Epithelial cell of proximal tubule (primary cell): Measurements from ENCODE around the gene LDAH. TPM values are rescaled to one million over a fixed set of nuclear protein-coding genes. Genes with fewer than 3 reads are reported as not detected.
"Not testable (repeated sequence)": the region's sequence is repeated elsewhere in the genome, so short reads cannot be mapped to it uniquely, and the experiment has no call there.

Experiments
- DNase-seq: peaks from one replicate; pipeline ENCODE4 v3.0.0-alpha.2; 2011; ENCODE audit warnings: low read depth
- H3K4me3 ChIP-seq: 2 replicates; pipeline ENCODE4 v1.5.1; 2011; ENCODE audit warnings: low read depth, mild to moderate bottlenecking, low read length
- CTCF ChIP-seq: conservative IDR thresholded peaks from 2 replicates; pipeline ENCODE4 v1.5.1; 2012; ENCODE audit warnings: low read depth, mild to moderate bottlenecking, low read length
- total RNA-seq: library from RNA; depleted of rRNA; stranded (reverse); fragments of >200 nt; gene quantifications from 2 replicates; pipeline ENCODE4 v1.2.3, GENCODE V29; 2015

Gene LDAH
- total RNA-seq, 1 donor from 2014 or later, result 16.5 TPM

DNA sequence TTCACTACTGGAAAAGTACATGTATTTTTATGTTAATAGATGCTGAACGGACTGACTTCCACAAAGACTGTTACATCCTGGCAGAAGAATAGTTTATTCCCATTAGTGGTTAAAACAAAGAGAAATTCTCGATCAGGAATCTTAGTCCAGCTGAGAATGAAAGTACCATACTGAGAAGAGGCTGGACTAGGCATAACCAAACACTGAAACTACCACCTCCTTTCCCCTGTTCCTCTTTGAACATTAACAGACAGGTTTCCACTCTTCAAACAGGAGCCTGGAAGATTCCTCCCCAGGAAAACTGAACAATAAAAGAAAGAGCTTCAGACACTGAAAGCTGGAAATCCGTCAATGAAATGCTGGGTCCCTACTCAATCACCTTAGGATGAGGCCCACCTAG lies 25.8 kb downstream of the LDAH start:
- H3K4me3 ChIP-seq, result no peak overlapping the region
- DNase-seq, result no peak
- TF ChIP-seq CTCF, result no peak

DNA sequence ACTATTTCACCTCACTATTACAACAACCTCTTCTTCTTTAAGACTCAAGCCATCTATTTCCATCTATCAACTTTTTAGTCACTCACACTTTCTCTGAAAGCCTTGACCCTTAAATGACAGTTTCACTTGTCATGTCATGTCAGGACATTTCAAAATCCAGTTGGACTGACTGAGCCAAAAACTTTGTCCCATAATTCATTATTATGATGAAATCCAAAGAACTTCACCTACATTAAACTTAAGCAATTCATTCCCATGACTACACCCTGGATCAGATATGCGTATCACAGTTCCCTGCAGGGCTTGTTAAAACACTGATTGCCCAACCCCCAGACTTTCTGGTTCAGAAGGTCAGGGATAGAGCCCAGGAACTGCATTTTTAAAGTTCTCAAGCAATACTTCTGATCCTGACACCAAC lies 26.5 kb downstream of the LDAH start:
- no peak for TF ChIP-seq CTCF
- H3K4me3 ChIP-seq, result no peak overlapping the region
- peak; percentile 10 for DNase-seq

DNA sequence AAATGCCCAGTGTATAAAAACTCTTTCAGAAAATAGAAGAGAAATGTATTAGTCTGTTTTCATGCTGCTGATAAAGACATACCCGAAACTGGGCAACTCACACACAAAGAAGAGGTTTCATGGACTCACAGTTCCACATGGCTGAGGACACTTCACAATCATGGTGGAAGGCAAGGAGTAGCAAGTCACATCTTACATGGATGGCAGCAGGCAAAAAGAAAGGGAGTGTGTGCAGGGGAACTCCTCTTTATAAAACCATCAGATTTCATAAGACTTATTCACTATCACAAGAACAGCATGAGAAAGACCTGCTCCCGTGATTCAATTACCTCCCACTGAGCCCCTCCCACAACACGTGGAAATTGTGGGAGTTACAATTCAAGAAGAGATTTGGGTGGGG lies 29.0 kb downstream of the LDAH start:
- not testable (repeated sequence) for H3K4me3 ChIP-seq, DNase-seq

DNA sequence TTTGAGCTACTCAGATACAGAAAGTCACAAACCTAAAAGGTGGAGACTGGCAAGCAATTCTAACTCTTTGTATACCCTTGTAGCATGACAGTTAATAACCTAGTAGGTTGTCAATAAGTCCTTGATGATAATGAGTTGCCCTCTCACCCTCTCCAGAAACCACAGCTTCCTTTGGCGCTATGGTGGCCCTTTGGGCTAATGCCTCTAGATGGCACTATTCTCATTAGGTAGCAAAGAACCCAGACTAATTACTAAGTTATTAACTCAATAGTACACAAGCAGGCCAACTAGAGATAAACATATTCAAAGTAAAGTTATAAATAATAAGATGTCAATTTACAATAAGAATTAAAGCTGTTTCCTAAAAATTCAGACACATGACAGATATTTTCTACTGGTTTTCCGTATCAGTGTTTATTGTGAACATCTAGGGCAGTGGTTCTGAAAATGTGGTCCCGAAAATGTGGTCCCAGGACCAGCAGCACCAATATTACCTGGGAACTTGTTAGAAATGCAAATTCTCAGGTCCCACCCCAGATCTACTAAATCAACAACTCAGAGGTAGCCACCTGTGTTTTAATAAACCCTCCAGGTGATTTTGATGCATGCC lies 41.1 kb downstream of the LDAH start:
- peak; percentile 84 for TF ChIP-seq CTCF
- H3K4me3 ChIP-seq, result no peak overlapping the region
- no peak for DNase-seq

GRCh38 chr2:20771299-20771698 lies 51.6 kb downstream of the LDAH start:
- H3K4me3 ChIP-seq, result no peak overlapping the region
- TF ChIP-seq CTCF, result no peak
- no peak for DNase-seq

- no peak for TF ChIP-seq CTCF
- DNase-seq, result no peak
These were observed 55.9 kb downstream of the LDAH start for GRCh38 chr2:20766798-20767644.

DNA sequence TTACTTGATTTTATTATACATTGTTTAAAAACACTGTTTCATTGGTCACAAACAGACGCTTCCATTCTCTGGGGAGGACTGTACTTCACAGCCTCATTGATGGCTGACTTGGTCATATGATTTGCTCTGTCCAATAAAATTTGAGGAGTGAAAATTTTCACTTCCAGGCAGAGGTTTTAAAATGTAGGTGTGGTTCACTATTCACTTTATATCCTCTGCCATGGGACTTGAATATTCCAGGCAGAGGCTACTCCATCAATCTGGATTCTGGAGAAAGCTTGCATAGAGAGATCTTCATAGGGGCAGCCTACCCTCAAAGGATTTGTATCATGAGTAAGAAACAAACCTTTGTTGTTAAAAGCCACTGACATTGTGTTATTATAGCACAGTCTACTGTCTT lies 56.7 kb downstream of the LDAH start:
- TF ChIP-seq CTCF, result no peak
- H3K4me3 ChIP-seq, result no peak overlapping the region
- no peak for DNase-seq

More at GRCh38 chr2:20766798-20767644, 55.9 kb downstream of the LDAH start:
- H3K4me3 ChIP-seq, result no peak overlapping the region
